NCI-H2196 treated with DMSO at 0.1 percent for 48 hours (cell line): ENCODE measurements around the gene KRTAP13-4.
A peak's percentile ranks its signal among the peaks of the same experiment; 100 is the strongest.

Experiments used
- DNase-seq: peaks from one replicate; lab custom pipeline; 2025; ENCODE audit not compliant: unreplicated experiment; lab: John Stamatoyannopoulos, UW

The KRTAP13-4 gene

DNA sequence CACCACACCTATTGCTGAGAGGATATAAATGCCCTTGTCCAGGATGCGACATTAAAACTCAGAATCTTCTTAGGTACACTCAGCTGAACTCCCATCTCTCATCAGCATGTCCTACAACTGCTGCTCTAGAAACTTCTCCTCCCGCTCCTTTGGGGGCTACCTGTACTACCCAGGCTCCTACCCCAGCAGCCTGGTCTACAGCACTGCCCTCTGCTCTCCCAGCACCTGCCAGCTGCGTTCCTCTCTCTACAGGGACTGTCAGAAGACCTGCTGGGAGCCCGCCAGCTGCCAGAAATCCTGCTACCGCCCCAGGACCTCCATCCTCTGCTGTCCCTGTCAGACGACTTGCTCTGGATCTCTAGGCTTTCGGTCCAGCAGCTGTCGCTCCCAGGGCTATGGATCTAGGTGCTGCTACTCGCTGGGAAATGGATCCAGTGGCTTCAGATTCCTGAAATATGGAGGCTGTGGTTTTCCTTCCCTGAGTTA, at the start of gene KRTAP13-4:
Gene KRTAP13-4, plus strand, starts transcription at position 51 of the 486 bp plus-strand sequence. Its CDS starts 56 bp downstream, at position 107.
- no peak for DNase-seq

GRCh38 chr21:30382201-30382600, 47.8 kb upstream of the KRTAP13-4 start:
- DNase-seq: no peak

DNA sequence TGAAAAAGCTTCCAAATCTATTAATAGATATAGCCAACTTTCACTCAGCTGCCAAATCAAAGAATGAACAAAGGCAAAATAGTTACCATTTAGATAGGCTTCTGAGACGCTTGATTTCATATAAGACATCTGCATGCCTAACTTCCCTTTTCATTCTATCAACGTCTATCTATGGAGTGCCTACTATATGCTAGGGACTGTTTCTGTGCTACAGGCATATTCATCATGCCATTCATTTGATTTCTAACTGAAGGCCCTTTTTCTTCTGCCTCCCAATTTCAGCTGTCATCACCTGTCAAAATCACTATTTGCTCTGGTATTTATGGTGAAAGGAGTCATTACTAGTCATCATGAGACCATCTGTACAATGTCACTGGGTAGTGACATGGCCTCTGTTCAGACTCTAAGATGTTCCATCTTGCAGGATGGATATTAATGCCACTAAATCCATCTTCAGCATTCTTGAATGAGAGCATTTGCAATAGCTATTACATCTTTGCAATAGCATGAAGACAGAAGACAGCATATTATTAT, 38.5 kb upstream of the KRTAP13-4 start:
- no peak for DNase-seq

DNA sequence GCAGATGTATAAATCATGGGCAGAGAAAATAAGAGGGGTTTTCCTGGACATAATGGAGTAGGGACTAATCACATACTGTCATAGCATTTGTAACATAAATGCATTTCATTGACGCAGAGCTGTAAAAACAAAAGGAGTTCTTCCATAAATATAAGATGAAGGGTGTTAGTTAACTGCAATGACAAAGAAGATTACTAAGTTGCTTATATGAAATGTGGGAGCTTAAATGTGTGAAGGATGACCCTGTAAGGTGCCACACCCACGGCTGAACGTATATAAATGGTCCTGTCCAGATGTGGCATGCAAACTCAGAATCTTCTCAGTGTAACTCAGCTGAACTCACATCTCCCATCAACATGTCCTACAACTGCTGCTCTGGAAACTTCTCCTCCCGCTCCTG, 34.3 kb upstream of the KRTAP13-4 start, which contains the start of gene KRTAP13-1:
Gene KRTAP13-1, plus strand, starts transcription at position 301 of the 400 bp plus-strand sequence. Its CDS starts 56 bp downstream, at position 357.
- DNase-seq: no peak

DNA sequence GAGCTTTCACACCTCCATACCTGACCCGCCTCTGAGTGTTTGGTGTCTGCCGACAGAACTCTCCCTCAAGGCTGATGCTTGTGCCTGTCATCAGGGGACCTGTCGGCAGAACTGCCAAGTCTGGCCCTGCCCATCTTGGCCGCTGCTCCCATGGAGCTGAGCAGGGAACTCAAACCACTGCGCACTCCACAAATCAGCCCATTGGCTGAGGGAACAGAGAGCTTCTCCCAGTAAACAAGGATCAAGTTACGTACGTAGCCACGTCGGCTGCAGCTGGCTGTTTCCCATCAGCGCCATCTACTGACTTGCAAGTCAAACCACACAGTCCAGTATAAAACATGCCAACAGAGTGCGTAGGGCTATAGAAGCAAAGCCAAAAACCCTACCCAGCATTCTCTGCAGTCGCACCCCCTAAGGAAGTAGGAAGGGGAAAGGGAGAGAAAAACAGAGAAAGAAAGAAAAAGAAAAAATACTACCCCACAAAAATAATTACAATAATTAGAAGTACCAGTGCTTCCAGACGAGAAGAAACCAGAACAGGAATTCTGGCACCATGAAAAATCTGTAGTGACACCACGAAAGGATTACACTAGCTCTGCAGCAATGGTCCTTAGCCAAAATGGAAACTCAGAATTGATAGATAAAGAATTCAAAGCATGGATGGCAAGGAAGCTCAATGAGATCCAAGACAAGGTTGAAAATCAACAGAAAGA, 21.1 kb upstream of the KRTAP13-4 start:
- DNase-seq: peak; percentile 45

- DNase-seq: no peak
Observed at GRCh38 chr21:30415993-30416392, 14.0 kb upstream of the KRTAP13-4 start.

GRCh38 chr21:30425826-30426225, 4.2 kb upstream of the KRTAP13-4 start, which contains the start of gene KRTAP13-3:
KRTAP13-3 (minus strand) TSS chr21:30425926; CDS start chr21:30425912, 14 bp downstream.
- no peak for DNase-seq

- DNase-seq: no peak
Observed at GRCh38 chr21:30426731-30427130, 3.3 kb upstream of the KRTAP13-4 start.

DNA sequence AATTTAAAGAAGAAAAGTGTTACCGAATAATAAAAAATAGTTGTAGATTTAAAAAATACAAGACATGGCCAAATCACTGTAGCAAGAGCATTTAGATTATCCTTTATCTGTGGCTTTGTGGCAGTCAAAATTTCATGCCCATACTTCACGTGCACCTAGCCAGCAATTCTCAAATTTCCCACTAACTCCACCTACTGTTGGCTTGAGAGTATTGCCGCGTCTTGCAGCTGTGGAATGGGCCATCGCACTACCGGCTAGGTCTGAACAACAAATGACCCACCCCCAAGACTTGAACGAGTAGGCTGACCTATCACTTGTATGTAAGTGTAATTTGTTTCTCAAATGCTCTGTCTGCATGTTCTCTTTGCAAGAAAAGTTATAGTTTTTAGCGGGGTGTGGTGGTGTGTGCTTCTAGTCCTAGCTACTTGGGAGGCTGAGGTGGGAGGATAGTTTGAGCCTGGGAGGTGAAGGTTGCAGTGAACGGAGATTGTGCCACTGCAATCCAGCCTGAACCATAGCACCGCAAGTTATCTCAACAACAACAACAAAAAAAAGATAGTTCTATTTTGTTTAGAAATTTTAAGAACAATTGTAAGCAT, 4.1 kb downstream of the KRTAP13-4 start:
- DNase-seq: no peak

- DNase-seq: no peak
Observed at GRCh38 chr21:30437010-30437565, 7.1 kb downstream of the KRTAP13-4 start.

DNA sequence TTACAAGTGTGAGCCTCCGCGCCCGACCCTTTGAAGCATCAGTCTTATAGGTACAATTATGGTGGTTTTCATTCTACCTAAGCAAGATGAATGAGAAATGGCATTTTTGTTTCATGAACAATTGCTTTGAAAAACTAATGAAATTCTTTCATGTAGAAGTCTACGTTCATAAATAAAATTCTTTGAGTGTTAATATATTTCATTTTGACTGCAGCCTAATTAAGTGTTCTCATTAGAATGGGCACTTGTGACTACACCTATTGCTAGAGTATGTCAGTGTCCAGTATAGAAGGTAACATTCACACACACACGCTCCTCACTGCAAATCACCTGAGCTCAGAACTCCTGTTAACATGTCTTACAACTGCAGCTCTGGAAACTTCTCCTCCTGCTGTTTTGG, 10.0 kb downstream of the KRTAP13-4 start, which contains the start of gene KRTAP15-1:
Gene KRTAP15-1, plus strand, starts transcription at position 301 of the 400 bp plus-strand sequence. Its CDS starts 53 bp downstream, at position 354.
- DNase-seq: no peak

- DNase-seq: no peak
Observed at GRCh38 chr21:30443226-30443625, 13.2 kb downstream of the KRTAP13-4 start.

DNA sequence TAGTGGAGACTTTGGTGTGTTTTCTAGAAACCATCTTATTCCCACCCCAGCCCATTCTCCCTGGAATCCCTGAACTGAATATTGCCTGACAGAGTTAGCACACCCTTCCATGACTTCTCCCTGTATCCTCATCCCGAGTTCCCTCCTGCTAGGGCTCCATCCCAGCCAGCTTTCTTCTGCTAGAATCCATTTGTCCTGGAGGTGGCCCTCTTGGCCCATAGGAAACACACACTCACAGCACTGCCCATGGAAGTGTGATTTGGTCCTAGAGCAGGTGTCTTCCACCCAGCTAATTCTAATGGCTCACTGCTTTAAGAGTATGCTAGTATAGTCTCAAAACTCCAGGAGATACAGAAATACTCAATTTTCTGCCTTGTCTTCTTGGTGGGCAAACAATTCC, 14.2 kb downstream of the KRTAP13-4 start:
- DNase-seq: no peak

GRCh38 chr21:30447056-30447455, 17.0 kb downstream of the KRTAP13-4 start:
- DNase-seq: no peak

DNA sequence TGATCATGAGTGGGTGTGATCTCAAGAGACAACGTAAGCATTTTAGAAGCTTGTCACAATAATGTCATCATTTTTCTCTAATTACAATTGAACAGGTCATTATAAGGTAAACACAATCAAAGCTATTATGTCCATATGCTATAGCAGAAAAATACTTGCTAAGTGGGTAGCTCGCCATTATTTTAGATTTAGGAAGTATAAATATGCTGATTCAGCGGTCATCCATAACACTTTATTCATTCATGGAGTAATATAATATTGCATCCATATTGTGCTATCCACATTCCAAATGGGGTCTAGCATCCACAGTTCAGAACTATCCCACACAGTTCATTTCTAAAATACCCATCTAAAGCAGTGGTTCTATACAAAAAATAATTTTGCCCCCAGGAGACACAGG, 18.5 kb downstream of the KRTAP13-4 start:
- no peak for DNase-seq

GRCh38 chr21:30463713-30464112, 33.7 kb downstream of the KRTAP13-4 start:
- no peak for DNase-seq

- no peak for DNase-seq
Observed at GRCh38 chr21:30468900-30469714, 39.1 kb downstream of the KRTAP13-4 start.

DNA sequence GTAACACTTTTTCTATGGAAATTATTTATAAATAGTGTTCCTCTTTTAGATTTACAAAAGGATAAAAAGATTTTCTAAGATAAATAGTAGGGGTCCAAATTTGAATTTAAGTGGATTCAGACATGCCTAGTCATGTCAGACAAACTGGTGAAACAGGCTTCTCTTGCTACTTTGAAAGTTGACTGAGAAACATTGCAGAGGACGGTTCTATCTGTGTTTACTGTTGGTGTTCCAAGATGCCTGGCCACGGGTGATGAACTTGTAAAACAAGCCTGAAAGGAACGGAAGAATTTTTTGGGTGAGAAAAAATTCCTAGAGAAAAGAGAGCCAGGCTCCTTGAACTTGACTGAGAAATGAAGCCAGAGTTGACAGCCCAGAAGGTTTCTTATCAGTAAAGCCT, 48.0 kb downstream of the KRTAP13-4 start:
- no peak for DNase-seq

GRCh38 chr21:30479259-30479658, 49.2 kb downstream of the KRTAP13-4 start:
- DNase-seq: no peak

DNA sequence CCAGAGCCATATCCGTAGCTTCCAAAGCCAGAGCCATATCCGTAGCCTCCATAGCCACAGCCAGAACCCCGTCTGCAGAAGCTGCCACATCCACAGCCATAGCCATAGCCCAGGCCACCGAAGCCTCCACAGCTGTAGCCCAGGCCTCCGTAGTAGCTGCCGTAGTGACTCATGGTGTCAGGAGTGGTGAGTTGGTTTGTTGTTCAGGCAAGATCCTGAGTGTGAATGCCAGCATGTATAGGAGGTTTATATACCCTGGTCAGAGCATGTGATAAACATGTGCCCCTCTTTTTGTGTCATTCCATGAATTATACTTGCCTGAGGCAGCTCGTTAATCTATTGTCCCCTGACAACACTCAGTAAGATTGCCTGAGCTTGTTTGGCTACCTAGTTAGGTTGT, 50.1 kb downstream of the KRTAP13-4 start, which contains the start of gene KRTAP19-1:
Gene KRTAP19-1, minus strand, starts transcription at position 223 of the 400 bp plus-strand sequence. Its CDS starts 50 bp downstream, at position 173.
- no peak for DNase-seq
